Vagina (tissue), 2 donors: ENCODE data around the gene DNMT3B.

Experiments used
- CTCF ChIP-seq, 3 experiments: fragments of 450-650 bp in 2 of 3; fragments of 200-600 bp in 1 of 3; sonication (generic) in 1 of 3; IDR thresholded peaks; one replicate each; pipeline ENCODE4 v1.5.1; 2017 to 2019; ENCODE audit warnings: antibody characterized with exemption in 3 of 3, mild to moderate bottlenecking in 2 of 3, moderate library complexity in 2 of 3
- POLR2A ChIP-seq, 2 donors: fragments of 450-650 bp; IDR thresholded peaks; one replicate each; pipeline ENCODE4 v1.6.1; 2017; ENCODE audit warnings: antibody characterized with exemption in 2 of 2, mild to moderate bottlenecking in 2 of 2, moderate library complexity in 2 of 2
- POLR2AphosphoS5 ChIP-seq, 2 donors: sonication (generic); formaldehyde crosslinking; IDR thresholded peaks; one replicate each; pipeline ENCODE4 v1.9.0; 2017; ENCODE audit warnings: antibody characterized with exemption in 2 of 2, mild to moderate bottlenecking in 2 of 2, low read depth in 1 of 2; ENCODE audit not compliant: insufficient read depth in 1 of 2

GRCh38 chr20:32777177-32777956, 15.2 kb downstream of the DNMT3B start:
- no peak for TF ChIP-seq CTCF (IDR thresholded peaks at IDR 0.05)
- no peak for TF ChIP-seq POLR2AphosphoS5 (IDR thresholded peaks at IDR 0.05; ENCODE audit: insufficient read depth in 1 of 2, low read depth in 1 of 2)
- no peak for TF ChIP-seq POLR2A (IDR thresholded peaks at IDR 0.05)
